ENCODE results near the gene CSDE1. TPM values are rescaled to one million over a fixed set of nuclear protein-coding genes. Genes with fewer than 3 reads are reported as not detected.
"Not testable (repeated sequence)": the region's sequence is repeated elsewhere in the genome, so short reads cannot be mapped to it uniquely, and the experiment has no call there.

CSDE1 gene
- total and polyA plus RNA-seq, 7 experiments from 2014 or later, result 354 to 638 (median 546) TPM

DNA sequence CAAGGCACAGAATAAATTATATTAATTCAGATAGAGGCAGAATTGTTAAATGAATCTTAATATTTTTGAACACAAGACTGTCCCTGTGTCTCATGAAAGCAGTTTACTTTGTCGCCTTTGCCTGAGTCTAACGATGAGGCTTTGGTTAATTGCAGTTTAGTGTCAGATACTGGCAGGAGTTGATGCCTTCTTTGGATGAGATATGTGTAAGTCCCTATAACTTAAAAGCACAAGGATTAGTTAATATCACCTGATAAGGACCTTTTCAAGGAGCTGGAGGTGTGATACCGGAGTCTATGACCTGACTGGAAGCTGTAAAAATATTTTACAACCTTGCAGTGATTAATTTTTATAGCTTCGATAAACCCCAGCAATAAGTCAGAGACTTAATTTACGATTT, 24.7 kb upstream of the CSDE1 start:
- DNase-seq (no peak), ATAC-seq (no peak)
- Mint-ChIP-seq H3K9me3 (peaks cover 0 to 17% (median 14%) of the 10 kb centered on the region in 11 donors), H3K36me3 (peaks cover 11 to 25% (median 14%) of the 10 kb centered on the region in 5 donors), H3K27me3 (peaks cover 6 to 31% (median 8%) of the 10 kb centered on the region in 5 donors), H3K4me1 (peaks cover 19 to 37% (median 30%) of the 10 kb centered on the region in 7 donors), H3K4me3 (no peak overlapping the region), H3K27ac (peak overlapping the region in 4 of 9 donors; percentile 38 to 100 (median 99))
- Histone ChIP-seq H3K4me3 (ENCODE audit: low read length) (no peak overlapping the region), H3K27ac (ENCODE audit: low read depth, low read length) (no peak overlapping the region), H3K9me3 (ENCODE audit: control insufficient read depth in 2 of 3, low read length in 3 of 3) (no peaks in the 10 kb centered on the region), H3K4me1 (ENCODE audit: control insufficient read depth in 2 of 2, insufficient read depth in 2 of 2, low read length in 2 of 2) (peaks cover 0 to 8% of the 10 kb centered on the region in 2 donors), H3K36me3 (ENCODE audit: control insufficient read depth in 2 of 3, insufficient read depth in 3 of 3, low read length in 3 of 3) (peaks cover 0 to 17% (median 0%) of the 10 kb centered on the region in 3 experiments), H3K27me3 (ENCODE audit: control insufficient read depth in 2 of 2, insufficient read depth in 2 of 2, low read length in 2 of 2) (no peaks in the 10 kb centered on the region)
- ChIA-PET POLR2A (interaction anchor here (0.6 to 6.3 kb wide), 3 partner anchors 9 to 46 kb away, joined by 3 to 47 read pairs (median 3); partner anchors contain the start of gene CSDE1), CTCF (no interaction called here)
- intact Hi-C loops (cut with micrococcal nuclease), result loop anchor here in 1 of 2 donors (5.0 kb wide), 1 partner anchor 1825 kb away; the partner anchor contains the start of gene SLC16A1

- DNase-seq, result peak; percentile 82 to 98 (median 95)
- Mint-ChIP-seq H3K27me3 (peaks cover 0 to 17% (median 0%) of the 10 kb centered on the region in 5 donors), H3K9me3 (peaks cover 0 to 2% (median 0%) of the 10 kb centered on the region in 11 donors), H3K27ac (peak within 1 kb of the TSS; percentile 96 to 100 (median 99)), H3K4me3 (peak within 1 kb of the TSS; percentile 98 to 100 (median 100)), H3K4me1 (peaks cover 19 to 40% (median 30%) of the 10 kb centered on the region in 7 donors), H3K36me3 (peaks cover 3 to 26% (median 21%) of the 10 kb centered on the region in 5 donors)
- intact Hi-C loops (cut with micrococcal nuclease), result loop anchor here (1.0 to 5.0 kb wide), 12 partner anchors 23 to 1823 kb away; partner anchors contain the start of genes BCAS2 (in 2 of the 2), CSDE1 (in 2 of the 2), NRAS (in 2 of the 2) and TRIM33 (in 2 of the 2)
- peaks cover 0 to 26% (median 3%) of the 10 kb centered on the region in 3 experiments for H3K36me3 ChIP-seq (ENCODE audit: control insufficient read depth in 2 of 3, insufficient read depth in 3 of 3, low read length in 3 of 3)
- H3K4me1 ChIP-seq (ENCODE audit: control insufficient read depth in 2 of 2, insufficient read depth in 2 of 2, low read length in 2 of 2), result peaks cover 0 to 8% of the 10 kb centered on the region in 2 donors
- ChIA-PET CTCF (no interaction called here), POLR2A (interaction anchor here (0.6 to 6.3 kb wide), 10 partner anchors 10 to 269 kb away, joined by 3 to 47 read pairs (median 4); partner anchors contain the start of genes CSDE1, NRAS and TRIM33)
- H3K27me3 ChIP-seq (ENCODE audit: control insufficient read depth in 2 of 2, insufficient read depth in 2 of 2, low read length in 2 of 2), result no peaks in the 10 kb centered on the region
- peak; percentile 99 for ATAC-seq
- H3K4me3 ChIP-seq (ENCODE audit: low read length), result peak within 1 kb of the TSS; percentile 78
- peak within 1 kb of the TSS; percentile 87 for H3K27ac ChIP-seq (ENCODE audit: low read depth, low read length)
- no peaks in the 10 kb centered on the region for H3K9me3 ChIP-seq (ENCODE audit: control insufficient read depth in 2 of 3, low read length in 3 of 3)
Measured at GRCh38 chr1:114780344-114781226, 22.8 kb upstream of the CSDE1 start, which contains the start of gene SIKE1. SIKE1 (minus strand) TSS chr1:114780685; CDS start chr1:114780607, 78 bp downstream.

DNA sequence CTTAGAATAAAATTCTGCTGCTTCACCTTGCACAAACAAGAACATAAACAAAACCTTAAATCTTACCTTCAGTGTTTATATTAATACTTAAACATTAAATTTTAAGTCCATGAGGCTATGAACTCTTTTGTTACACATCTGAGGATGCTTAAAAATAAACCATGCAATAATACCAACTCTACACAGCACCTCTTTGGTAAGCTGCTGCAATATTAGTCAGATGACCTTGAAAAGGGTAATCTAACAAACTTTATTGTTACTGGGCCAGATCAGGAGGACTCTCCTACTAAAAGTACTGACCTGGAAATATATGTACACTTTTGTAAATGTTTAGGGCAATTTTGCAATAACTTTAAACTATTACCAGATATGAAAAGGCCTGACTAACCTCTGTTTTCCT, 21.9 kb upstream of the CSDE1 start:
- Histone ChIP-seq H3K27ac (ENCODE audit: low read depth, low read length) (peak overlapping the region; percentile 87), H3K27me3 (ENCODE audit: control insufficient read depth in 2 of 2, insufficient read depth in 2 of 2, low read length in 2 of 2) (no peaks in the 10 kb centered on the region), H3K4me3 (ENCODE audit: low read length) (peak overlapping the region; percentile 78), H3K36me3 (ENCODE audit: control insufficient read depth in 2 of 3, insufficient read depth in 3 of 3, low read length in 3 of 3) (peaks cover 0 to 34% (median 3%) of the 10 kb centered on the region in 3 experiments), H3K4me1 (ENCODE audit: control insufficient read depth in 2 of 2, insufficient read depth in 2 of 2, low read length in 2 of 2) (peaks cover 0 to 8% of the 10 kb centered on the region in 2 donors), H3K9me3 (ENCODE audit: control insufficient read depth in 2 of 3, low read length in 3 of 3) (no peaks in the 10 kb centered on the region)
- peaks cover 0 to 2% (median 0%) of the 10 kb centered on the region in 11 donors for H3K9me3 Mint-ChIP-seq
- H3K4me3 Mint-ChIP-seq, result peak overlapping the region; percentile 98 to 100 (median 100)
- peaks cover 0 to 10% (median 0%) of the 10 kb centered on the region in 5 donors for H3K27me3 Mint-ChIP-seq
- DNase-seq (no peak), ATAC-seq (no peak)
- peaks cover 19 to 40% (median 30%) of the 10 kb centered on the region in 7 donors for H3K4me1 Mint-ChIP-seq
- H3K27ac Mint-ChIP-seq, result peak overlapping the region; percentile 96 to 100 (median 99)
- CTCF ChIA-PET, result no interaction called here
- intact Hi-C loops (cut with micrococcal nuclease), result loop anchor here (1.0 to 5.0 kb wide), 12 partner anchors 22 to 1822 kb away; partner anchors contain the start of genes BCAS2 (in 2 of the 2), CSDE1 (in 2 of the 2), NRAS (in 2 of the 2) and TRIM33 (in 2 of the 2)
- POLR2A ChIA-PET, result interaction anchor here (1.2 to 6.3 kb wide), 4 partner anchors 9 to 63 kb away, joined by 4 to 47 read pairs (median 12); partner anchors contain the start of genes CSDE1 and NRAS
- peaks cover 3 to 26% (median 21%) of the 10 kb centered on the region in 5 donors for H3K36me3 Mint-ChIP-seq

DNA sequence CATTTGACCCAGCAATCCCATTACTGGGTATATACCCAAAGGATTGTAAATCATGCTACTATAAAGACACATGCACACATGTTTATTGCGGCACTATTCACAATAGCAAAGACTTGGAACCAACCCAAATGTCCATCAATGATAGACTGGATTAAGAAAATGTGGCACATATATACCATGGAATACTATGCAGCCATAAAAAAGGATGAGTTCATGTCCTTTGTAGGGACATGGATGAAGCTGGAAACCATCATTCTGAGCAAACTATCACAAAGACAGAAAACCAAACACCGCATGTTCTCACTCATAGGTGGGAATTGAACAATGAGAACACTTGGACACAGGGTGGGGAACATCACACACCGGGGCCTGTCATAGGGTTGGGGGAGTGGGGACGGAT, 18.9 kb upstream of the CSDE1 start:
- H3K4me3 Mint-ChIP-seq; DNase-seq; H3K4me1 ChIP-seq (ENCODE audit: control insufficient read depth in 2 of 2, insufficient read depth in 2 of 2, low read length in 2 of 2); H3K9me3 Mint-ChIP-seq; H3K27ac ChIP-seq (ENCODE audit: low read depth, low read length); H3K9me3 ChIP-seq (ENCODE audit: control insufficient read depth in 2 of 3, low read length in 3 of 3); CTCF ChIA-PET; H3K27me3 Mint-ChIP-seq; intact Hi-C loops (cut with micrococcal nuclease); H3K27me3 ChIP-seq (ENCODE audit: control insufficient read depth in 2 of 2, insufficient read depth in 2 of 2, low read length in 2 of 2); ATAC-seq; H3K4me3 ChIP-seq (ENCODE audit: low read length): not testable (repeated sequence)
- POLR2A ChIA-PET, result interaction anchor here (6.3 kb wide), 1 partner anchor 19 kb away, joined by 47 read pairs; the partner anchor contains the start of gene CSDE1
- H3K36me3 ChIP-seq (ENCODE audit: control insufficient read depth in 2 of 3, insufficient read depth in 3 of 3, low read length in 3 of 3), result peaks cover 3 to 58% (median 10%) of the 10 kb centered on the region in 3 experiments
- Mint-ChIP-seq H3K36me3 (peaks cover 3 to 40% (median 21%) of the 10 kb centered on the region in 5 donors), H3K4me1 (peaks cover 19 to 39% (median 30%) of the 10 kb centered on the region in 7 donors), H3K27ac (peak overlapping the region in 1 of 9 donors; percentile 62)

DNA sequence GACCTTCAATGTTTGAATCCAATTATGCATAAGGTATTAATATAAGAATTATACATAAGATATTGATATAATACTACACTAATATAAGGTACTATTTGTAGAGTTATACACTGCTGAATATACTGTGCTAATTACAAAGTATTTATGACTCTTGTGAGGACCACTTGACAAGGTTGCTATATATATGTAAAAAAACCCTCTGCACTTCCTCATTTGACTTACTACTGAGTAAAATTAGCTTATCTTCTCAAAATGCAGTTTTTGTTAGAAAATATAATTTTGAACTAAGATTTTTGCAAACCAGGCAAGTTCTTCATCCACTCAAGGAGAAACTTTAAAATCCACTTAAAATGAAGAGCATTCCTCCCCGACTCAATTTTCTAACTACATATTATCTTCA, 14.2 kb upstream of the CSDE1 start:
- no peaks in the 10 kb centered on the region for H3K4me1 ChIP-seq (ENCODE audit: control insufficient read depth in 2 of 2, insufficient read depth in 2 of 2, low read length in 2 of 2)
- DNase-seq (no peak), ATAC-seq (no peak)
- Mint-ChIP-seq H3K9me3 (peaks cover 0 to 2% (median 0%) of the 10 kb centered on the region in 11 donors), H3K27ac (no peak overlapping the region), H3K4me1 (no peaks in the 10 kb centered on the region), H3K4me3 (no peak overlapping the region), H3K36me3 (peaks cover 0 to 40% (median 4%) of the 10 kb centered on the region in 5 donors), H3K27me3 (no peaks in the 10 kb centered on the region)
- no peak overlapping the region for H3K4me3 ChIP-seq (ENCODE audit: low read length)
- H3K27ac ChIP-seq (ENCODE audit: low read depth, low read length), result no peak overlapping the region
- ChIA-PET CTCF (no interaction called here), POLR2A (interaction anchor here (0.6 kb wide), 1 partner anchor 24 kb away, joined by 6 read pairs; no protein-coding TSS in a partner anchor)
- intact Hi-C loops (cut with micrococcal nuclease), result no loop called here
- peaks cover 3 to 57% (median 10%) of the 10 kb centered on the region in 3 experiments for H3K36me3 ChIP-seq (ENCODE audit: control insufficient read depth in 2 of 3, insufficient read depth in 3 of 3, low read length in 3 of 3)
- no peaks in the 10 kb centered on the region for H3K27me3 ChIP-seq (ENCODE audit: control insufficient read depth in 2 of 2, insufficient read depth in 2 of 2, low read length in 2 of 2)
- H3K9me3 ChIP-seq (ENCODE audit: control insufficient read depth in 2 of 3, low read length in 3 of 3), result no peaks in the 10 kb centered on the region

DNA sequence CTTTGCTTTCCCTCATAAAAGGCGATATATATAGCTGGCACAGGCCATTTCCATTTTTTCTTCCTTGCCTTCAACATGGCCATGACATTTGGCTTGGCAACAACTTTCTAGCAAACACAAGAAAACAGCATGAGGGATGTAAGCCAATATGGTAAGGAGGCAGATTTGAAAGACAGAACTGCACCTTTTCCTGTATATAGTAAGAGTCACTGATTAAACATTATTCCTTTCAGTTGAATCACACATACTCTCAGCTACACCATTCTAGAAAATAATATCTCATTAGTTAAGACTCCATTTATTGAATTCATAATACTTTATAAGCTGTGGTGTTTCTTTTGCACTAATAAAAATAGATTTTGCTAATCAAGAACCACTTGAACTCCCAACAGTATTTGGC, 13.2 kb upstream of the CSDE1 start:
- Mint-ChIP-seq H3K36me3 (peaks cover 0 to 36% (median 4%) of the 10 kb centered on the region in 5 donors), H3K27me3 (no peaks in the 10 kb centered on the region), H3K27ac (no peak overlapping the region), H3K4me1 (no peaks in the 10 kb centered on the region), H3K9me3 (peaks cover 0 to 2% (median 0%) of the 10 kb centered on the region in 11 donors), H3K4me3 (no peak overlapping the region)
- ChIA-PET POLR2A (interaction anchor here (0.6 to 1.4 kb wide), 2 partner anchors 9 to 11 kb away, joined by 3 to 7 read pairs; partner anchors contain the start of gene SIKE1), CTCF (no interaction called here)
- intact Hi-C loops (cut with micrococcal nuclease), result no loop called here
- H3K9me3 ChIP-seq (ENCODE audit: control insufficient read depth in 2 of 3, low read length in 3 of 3), result no peaks in the 10 kb centered on the region
- DNase-seq (no peak), ATAC-seq (no peak)
- no peaks in the 10 kb centered on the region for H3K4me1 ChIP-seq (ENCODE audit: control insufficient read depth in 2 of 2, insufficient read depth in 2 of 2, low read length in 2 of 2)
- no peak overlapping the region for H3K27ac ChIP-seq (ENCODE audit: low read depth, low read length)
- peaks cover 0 to 52% (median 10%) of the 10 kb centered on the region in 3 experiments for H3K36me3 ChIP-seq (ENCODE audit: control insufficient read depth in 2 of 3, insufficient read depth in 3 of 3, low read length in 3 of 3)
- H3K27me3 ChIP-seq (ENCODE audit: control insufficient read depth in 2 of 2, insufficient read depth in 2 of 2, low read length in 2 of 2), result no peaks in the 10 kb centered on the region
- H3K4me3 ChIP-seq (ENCODE audit: low read length), result no peak overlapping the region

Measured in naive thymus-derived CD4-positive, alpha-beta T cell (primary cell).